CD4-positive, alpha-beta T cell treated with Interleukin-21 for 1 hour (primary cell): ENCODE measurements around the gene CCL28.
"Not testable (repeated sequence)": the region's sequence is repeated elsewhere in the genome, so short reads cannot be mapped to it uniquely, and the experiment has no call there.

Experiments
- DNase-seq: peaks from one replicate; pipeline ENCODE4 v3.0.0-alpha.2; 2020

CCL28 gene, protein sequence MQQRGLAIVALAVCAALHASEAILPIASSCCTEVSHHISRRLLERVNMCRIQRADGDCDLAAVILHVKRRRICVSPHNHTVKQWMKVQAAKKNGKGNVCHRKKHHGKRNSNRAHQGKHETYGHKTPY

DNA sequence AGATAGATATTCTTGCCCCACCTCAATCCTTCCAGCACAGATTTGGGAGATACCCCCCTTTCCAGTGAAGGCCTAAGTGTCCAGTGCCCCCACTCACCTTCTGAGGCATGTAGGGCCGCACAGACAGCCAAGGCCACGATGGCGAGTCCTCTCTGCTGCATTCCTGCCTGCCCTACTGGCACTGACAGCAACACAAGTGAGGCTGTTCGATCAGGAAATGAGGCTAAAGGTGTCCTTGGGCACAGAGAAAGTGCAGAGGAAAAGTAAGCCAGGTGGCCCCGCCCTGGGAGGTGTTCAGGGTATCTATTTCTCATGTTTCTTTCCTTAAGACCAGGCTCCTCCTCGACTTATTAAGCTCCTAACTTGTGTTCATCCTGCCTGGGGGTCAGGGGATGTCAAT lies at the start of gene CCL28:
Gene CCL28 (minus strand): TSS at position 236 of the 400 bp plus-strand sequence. CDS start 75 bp downstream, at position 161.
- no peak for DNase-seq

DNA sequence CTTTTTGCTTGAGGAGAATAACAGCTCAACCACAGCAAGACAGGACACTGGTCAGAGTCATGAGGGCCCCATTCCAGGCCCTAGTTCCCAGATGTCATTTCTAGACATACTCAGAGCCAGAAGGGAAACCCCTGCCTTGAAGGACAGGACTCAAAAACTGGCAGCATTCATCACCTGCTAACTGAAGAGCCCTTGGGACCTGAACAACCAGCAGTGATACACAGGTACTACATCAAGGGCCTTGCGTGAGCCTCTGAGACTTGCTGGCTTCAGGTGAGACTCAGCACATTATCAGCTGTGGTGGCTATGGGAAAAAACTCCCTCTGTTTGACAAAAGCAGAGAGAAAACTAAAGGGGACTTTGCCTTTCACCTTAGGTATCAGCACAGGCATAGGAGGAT lies 48.9 kb upstream of the CCL28 start:
- no peak for DNase-seq

DNA sequence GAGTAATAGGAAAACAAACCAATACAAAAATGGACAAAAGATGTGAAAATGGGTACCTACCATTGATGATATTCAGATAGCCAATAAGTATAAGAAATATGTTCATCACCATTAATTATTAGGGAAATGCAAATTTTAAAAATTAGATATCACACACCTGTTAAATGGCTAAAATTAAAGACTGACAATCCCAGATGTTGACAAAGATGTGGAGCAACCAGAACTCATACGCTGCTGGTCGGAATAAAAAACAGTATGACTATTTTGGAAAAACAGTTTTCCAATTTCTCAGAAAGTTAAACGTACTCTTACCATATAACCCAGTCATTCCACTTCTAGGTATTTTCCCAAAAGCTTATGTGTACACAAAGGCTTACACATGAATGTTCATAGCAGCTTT lies 44.4 kb upstream of the CCL28 start:
- no peak for DNase-seq

DNA sequence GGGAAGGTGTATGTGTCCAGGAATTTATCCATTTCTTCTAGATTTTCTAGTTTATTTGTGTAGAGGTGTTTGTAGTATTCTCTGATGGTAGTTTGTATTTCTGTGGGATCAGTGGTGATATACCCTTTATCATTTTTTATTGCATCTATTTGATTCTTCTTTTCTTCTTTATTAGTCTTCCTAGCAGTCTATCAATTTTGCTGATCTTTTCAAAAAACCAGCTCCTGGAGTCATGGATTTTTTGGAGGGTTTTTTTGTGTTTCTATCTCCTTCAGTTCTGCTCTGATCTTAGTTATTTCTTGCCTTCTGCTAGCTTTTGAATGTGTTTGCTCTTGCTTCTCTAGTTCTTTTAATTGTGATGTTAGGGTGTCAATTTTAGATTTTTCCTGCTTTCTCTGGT lies 29.4 kb upstream of the CCL28 start:
- not testable (repeated sequence) for DNase-seq

DNA sequence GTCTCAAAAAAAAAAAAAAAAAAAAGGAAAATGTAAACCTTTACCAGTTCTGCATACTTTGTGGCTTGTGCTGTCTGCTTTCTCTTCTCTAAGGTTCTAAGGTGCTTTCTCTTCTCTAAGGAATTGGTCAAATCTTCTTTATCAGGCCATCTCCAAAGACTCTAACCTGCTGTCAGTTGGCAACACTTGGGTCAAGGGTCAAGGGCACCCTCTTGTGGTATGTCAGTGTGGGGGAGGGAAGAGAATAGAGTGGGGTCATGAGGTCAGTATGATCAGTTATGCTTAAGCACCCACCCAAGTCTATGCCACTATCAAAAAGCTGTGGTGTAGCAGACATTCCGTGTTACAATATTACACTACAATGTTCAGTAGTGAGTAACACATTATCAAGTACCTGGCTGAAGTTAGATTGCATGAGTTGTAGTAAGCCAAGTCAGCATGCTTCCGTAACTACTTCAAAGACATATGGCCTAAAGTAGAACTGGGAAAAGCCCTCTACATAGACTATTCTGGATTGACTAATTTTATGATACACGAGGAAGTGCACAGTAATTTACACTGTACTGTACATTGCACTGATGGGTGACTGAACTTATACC lies 25.0 kb upstream of the CCL28 start:
- no peak for DNase-seq

DNA sequence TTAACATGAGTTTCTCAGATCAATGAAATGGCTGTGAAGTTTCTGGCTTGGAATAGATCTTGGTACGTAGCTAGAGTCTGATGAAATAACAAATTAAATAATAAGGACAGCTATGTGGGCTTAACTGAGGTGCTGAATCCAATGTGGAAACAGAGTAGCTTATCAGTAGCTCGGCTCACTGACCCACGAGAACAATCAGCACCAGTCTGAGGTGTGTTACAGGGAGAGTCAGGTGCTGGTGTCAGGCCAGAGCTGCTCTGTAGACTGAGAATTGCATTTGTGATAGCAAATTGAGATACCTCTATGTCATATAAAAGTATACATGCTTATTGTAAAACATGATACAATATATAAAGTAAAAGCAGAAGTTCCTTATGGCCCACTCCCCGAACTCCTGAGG lies 21.2 kb upstream of the CCL28 start:
- DNase-seq = no peak

DNA sequence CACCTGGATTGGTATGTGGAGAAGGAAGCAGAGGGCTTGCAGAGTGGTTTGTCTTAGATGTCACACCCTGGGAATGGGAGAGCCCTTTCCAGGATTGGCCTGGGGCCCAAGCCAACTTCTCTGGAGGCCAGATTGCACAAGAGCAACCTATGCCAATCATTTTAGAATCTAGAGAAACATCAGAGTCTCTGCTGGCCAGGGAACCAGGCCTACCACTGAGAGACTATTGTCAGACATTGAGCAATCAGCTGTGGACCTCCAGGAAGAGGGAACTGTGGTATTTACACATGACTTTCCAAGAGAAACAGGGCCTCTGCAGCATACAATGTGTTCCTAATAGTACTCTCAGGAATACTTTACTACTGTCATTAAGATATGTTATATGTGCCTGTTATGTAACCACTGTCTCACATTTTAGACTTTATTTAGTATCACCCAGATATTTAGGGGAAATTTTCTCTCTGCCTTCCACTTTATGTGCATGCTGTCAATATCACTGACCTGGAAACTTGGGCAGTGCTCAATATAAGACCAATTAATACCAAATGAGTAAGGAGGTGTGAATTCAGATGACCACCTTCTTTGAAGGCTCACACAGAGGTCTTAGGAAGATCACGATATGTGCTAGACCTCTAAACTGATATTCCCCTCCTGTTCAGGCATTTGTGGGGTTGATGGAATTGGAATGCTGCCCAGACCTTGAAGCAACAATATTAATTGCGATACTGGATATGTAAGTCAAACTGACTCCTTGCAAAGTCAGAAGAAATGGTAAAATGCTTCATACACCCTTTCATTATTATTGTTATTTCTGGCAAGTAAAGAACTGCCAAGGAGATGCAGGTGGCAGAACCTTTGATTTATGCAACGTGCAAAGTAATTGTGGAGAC lies 20.5 kb upstream of the CCL28 start:
- no peak for DNase-seq

DNA sequence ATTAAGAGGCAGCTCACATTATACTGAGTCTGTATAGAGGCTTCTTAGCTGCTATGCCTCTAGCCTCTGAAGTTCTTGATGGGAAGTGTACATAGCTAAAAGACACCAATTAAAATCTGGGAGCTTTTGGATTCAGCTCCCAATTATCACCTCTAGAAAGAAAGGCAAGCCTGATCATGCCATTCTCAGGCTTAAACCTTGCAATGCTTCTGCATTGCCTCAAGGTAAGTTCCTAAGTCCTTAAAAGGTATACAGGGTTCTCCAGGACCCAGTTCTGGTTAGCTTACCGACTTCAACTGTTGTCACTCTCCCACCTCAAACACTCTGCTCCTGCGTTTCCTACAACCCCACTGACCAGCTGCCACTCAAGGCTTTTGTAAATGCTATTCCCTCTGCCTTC lies 17.5 kb upstream of the CCL28 start:
- no peak for DNase-seq

DNA sequence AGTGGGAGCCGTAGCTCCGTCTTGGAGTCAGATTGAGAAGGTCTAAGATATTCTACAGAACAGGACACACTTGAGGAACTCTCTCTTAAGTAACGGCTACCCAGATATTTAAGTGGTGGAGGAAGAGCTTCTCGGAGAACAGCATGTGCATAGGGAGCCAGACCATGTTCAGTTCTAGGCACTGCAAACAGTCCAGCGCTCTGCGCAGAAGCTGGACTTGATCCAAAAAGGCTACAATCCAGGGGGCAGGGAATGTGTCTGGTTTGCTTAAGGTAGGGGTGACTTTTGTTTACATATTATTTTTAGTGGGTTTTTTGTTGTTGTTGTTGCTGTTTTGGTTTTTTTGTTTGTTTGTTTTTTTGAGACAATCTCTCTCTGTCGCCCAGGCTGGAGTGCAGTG lies 16.8 kb upstream of the CCL28 start:
- DNase-seq = no peak

DNA sequence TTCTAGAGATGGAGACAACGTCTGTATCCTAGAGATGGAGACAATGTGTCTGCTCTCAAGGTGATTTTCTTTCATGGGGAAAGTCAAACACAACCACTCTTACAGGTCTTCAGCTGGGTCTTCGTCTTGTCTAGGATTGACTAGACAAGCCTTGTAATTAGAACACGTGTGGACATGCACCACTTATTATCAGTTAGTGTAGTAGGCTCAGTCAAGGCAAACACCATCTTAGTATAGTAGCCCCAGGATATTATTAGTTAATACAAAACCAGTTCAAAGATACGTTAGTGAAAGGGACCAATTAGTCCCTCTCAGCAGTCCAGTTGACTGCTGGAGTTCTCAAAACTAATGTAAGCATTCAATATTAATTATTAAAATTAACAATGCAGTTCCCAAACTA lies 15.1 kb upstream of the CCL28 start:
- DNase-seq = no peak

DNA sequence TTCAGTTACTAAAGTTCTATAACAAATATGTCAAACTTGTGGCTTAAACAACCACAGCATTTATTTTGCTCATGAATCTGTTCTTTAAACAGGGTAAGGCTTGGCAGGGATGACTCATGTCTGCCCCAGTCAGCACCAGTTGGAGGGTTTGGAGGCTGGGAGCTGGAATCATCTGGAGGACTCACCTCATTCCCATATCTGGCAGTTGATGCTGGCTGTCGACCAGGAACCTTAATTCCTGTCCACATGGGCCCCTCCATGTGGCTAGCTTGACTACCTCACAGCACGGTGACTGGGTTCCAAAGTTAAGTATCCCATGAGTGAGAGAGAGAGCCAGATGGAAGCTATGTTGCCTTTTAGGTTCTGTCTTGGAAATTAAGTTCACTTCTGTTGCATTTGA lies 13.8 kb upstream of the CCL28 start:
- DNase-seq = no peak

DNA sequence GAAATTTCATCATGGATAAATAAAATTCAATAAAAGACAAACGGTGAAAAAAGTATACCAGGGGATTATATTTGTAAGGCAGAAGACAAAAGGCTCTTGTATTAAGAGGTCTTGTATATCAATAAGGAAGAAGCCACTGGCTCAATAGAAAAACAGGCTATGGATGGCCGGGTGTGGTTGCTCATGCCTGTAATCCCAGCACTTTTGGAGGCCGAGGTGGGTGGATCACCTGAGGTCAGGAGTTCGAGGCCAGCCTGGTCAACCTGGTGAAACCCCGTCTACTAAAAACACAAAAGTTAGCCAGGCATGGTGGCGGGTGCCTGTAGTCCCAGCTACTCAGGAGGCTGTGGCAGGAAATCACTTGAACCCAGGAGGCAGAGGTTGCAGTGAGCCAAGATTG lies 10.9 kb upstream of the CCL28 start:
- not testable (repeated sequence) for DNase-seq

DNA sequence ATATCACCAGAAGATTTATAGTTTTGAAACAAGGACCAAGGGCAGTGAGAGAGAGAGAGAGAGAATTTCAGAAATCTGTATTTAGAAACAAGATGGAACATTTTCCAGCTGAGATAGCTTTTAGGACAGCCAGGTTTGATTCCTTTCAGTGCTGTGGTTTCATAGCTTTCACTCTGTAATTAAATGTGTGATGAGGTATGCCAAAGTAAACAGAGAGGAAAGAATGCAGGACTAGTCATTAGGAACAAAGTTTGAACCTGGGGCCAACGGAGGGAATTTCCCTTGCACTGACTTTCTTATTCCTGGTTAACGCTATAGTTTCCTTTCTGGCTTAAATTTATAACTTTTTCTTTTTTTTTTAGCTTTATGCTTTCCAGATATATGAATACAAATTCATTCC lies 10.0 kb upstream of the CCL28 start:
- DNase-seq = no peak

DNA sequence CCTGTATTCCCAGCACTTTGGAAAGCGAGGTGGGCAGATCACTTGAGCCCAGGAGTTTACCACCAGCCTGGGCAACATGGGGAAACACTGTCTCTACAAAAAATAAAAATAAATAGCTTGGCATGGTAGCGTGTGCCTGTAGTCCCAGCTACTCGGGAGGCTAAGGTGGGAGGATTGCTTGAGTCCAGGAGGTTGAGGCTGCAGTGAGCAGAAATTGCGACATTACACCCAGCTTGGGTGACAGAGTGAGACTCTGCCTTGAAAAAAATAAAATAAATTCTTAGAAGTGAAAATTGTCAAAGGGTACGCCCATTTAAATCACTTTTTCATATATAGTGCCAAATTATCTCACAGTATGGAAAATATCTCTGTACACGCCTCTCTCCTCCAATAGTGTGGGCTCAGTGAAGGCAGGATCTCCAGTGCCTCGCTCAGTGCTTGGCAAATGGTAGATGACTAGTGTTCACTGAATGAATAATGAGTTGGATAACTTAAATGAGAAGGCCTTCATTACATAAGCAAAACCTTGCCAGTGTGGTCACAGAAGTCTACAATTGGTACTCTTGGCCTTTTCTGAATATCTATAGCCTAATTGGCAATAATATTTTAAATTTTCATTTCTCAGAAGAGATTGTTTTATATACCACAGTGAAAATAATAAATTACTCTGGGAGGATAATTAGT lies 9.4 kb upstream of the CCL28 start:
- no peak for DNase-seq

DNA sequence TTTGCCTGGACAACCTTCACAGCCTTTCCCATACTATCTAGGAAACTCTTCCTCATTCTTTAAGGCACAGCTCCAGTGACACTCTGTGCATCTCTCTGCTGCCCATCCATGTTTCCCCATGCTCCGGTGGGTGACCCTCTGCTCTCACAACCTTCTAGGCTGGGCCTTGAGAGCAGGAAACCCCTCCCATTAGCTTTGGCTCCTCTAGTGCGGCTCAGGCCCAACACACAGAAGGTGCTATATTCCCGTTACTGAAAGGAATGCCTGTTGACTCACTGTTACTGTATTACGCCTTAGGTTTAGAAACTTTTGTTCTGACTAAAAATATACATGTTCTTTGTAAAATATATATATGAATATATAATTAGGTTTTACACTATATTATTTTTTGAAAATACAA lies 8.1 kb upstream of the CCL28 start:
- no peak for DNase-seq

DNA sequence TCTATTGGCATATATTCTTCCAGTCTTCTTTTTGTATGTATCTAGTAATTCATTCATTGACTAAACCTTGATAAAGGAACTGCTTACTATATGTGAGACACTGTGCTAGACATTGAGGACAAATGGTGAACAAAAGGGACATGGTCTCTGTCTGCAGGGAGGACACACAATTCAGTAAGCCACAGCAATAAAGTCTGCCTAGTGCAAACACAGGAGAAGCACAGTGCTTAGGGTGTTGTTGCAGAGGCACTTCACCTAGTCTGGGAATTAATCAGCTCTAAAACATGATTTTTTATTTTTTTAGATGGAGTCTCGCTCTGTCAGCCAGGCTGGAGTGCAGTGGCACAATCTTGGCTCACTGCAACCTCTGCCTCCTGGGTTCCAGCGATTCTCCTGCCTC lies 6.4 kb upstream of the CCL28 start:
- DNase-seq = no peak

DNA sequence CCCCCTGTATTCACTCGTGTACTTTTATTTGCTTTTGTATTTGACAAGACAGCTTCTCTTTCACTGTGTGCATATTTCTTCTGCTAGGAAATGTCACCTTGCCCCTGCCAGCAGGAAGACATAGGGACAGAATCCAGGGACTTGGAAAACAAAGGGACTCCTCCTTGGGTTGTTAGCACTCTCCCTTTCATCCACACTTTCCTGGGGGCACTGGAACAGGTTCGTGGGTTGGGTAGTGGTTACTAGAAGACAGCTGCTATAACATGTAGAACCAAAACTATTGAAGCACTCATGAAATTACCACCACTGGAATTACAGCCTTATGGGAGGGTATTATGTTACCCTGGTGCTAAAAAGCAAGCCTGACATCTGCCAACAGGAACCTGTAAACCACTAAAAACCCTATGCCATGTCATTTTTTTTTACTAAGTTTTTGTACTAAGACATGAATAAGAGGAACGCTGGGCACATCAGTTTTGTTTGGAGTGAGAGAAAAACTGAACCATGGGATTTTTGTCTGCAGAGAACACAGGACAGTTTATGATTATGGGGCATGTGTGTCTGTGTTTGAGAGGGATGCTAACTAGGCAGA lies 4.7 kb upstream of the CCL28 start:
- DNase-seq = no peak

DNA sequence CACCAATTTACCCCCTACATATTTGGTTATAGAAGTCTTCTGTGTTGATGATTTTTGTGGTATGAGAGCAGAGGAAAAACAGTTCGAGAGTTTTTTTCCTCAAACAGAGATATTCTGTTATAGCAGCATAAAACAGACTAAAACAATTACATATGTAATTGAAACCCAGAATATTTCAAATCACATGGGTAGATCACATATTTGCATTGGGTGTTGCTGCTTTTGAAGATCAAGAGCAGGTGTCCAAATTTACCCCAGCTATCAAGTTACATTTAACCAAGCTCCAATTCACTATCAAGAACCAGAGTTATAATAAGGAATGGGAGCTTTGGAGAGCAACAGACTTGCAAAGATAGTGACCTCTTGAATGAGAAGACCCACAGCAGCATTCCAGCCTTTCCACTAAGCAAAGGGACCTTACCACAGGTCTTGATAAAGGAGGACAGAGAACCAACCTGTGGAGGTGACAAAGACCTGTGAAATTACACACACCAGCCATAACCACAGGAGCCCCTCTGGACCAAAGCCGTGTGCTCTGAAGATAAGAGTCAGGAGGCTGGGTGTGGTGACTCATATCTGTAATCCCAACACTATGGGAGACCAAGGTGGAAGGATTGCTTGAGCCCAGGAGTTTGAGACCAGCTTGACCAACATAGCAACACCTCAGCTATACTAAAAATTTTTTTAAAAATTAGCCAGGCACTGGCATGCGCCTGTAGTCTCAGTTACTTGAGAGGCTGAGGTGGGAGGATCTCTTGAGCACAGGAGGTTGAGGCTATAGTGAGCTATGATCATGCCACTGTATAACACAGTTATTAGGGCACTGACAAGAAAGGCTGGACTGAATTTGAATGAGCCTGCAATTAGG lies 4.0 kb upstream of the CCL28 start:
- no peak for DNase-seq

DNA sequence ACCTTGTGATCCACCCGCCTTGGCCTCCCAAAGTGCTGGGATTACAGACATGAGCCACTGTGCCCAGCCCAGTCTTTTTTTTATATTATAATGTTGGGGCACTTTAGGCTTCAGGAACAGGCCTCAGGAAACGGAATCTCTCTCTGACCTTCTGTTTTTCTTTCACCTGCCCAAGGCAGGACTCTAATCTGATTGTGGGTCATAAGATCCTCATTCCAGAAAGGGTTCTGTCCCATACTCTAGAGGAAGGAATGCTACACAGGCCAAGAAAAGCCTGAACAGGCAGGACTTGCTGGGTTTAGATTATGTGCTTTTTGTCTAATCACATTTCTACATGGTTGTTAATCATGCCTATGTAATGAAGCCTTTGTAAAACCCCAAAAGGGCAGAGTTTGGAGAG lies 1.8 kb upstream of the CCL28 start:
- no peak for DNase-seq

DNA sequence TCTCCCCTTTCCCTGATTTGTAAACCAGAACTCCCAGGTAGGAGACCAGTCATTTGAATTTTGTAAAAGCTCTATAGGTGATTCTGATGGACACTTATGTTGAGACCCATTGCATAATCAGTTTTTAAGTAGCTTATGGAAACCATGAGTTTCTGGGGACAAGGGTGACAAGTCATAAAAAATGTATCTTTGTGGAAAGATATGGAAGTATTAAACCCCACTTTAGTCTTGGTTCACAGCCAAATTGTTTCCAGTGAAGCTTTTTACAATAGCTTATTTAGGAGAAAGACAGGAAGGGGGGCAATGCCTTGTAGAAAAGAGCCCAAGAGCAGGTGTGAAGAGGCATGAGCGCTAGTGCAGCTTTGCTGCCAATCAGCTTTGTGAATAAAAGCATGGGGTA lies 453 bp upstream of the CCL28 start:
- no peak for DNase-seq

DNA sequence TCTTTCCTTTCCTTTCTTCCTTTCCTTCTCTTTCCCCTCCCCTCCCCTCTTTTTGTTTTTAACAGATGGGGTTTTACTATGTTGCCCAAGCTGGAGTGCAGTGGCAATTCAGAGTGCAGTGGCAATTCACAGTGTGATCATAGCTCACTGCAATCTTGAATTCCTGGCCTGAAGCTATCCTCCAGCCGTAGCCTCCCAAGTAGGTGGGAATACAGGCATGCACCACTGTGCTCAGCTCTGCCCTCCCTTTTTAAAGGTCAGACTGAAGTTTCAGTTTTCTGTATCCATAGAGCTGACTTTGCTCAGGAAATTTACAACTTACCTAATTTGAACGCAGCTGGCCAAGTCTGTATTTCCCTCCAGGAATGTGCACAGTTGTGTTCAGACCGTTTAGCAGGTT lies 696 bp downstream of the CCL28 start:
- no peak for DNase-seq

DNA sequence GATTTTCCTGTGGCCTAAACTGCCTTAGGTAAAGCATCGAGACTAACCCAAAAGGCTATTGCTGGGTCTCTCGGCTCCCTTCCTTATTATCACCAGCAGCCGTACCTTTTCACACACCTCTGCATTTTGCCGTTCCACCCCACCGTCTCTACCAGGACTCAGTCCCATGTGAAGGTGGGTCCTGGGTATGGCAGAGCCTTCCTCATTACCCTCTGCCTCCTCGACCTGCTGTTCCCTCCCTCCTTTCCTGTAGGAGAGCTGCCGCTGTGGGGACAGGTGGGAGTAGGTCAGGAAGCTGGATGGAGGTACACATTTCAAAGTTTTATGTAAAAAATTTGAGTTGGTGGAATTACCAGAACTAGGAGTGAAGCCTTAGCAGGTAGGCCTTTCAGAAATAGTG lies 1.8 kb downstream of the CCL28 start:
- no peak for DNase-seq
